ENCODE results near the gene PDP2.

Gene PDP2

DNA sequence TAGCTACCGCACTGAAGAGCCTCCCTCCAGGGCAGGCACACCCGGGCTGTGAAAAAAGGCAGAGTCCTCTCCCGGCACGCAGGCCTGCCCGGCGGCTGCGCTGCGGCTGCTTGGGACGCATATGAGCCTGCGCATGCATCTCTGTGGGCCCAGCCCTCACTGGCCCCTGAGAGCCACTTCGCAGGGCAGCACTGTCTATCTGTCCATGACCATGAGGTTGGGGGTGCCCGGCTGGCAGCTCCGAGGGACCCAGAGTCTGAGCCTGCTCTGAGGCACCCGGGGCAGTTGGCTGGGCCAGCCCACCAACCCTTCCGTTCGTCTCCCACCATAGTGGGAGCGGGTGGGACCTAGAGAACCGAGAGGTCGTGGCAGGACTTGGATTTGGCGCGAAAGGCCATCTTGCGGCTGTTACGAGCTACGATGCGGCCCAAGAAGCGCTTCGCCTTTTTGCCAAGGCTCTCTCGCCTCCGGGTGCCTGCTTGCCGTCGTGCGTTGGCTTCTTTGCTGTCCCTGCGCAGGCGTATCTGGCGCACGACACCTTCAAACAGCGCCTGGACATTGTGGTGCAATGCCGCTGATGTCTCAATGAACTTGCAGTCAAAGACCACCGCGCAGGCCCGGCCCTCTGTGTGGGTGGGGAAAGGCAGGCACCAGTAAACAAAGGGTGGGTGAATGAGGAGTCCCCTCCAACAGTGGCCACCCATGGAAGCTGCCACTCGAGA is 41.6 kb downstream of the PDP2 start:
- TF ChIP-seq EZH2phosphoT487 (IDR thresholded peaks at IDR 0.05; ENCODE audit: borderline replicate concordance), result no peak
- TF ChIP-seq, protein P1, sequence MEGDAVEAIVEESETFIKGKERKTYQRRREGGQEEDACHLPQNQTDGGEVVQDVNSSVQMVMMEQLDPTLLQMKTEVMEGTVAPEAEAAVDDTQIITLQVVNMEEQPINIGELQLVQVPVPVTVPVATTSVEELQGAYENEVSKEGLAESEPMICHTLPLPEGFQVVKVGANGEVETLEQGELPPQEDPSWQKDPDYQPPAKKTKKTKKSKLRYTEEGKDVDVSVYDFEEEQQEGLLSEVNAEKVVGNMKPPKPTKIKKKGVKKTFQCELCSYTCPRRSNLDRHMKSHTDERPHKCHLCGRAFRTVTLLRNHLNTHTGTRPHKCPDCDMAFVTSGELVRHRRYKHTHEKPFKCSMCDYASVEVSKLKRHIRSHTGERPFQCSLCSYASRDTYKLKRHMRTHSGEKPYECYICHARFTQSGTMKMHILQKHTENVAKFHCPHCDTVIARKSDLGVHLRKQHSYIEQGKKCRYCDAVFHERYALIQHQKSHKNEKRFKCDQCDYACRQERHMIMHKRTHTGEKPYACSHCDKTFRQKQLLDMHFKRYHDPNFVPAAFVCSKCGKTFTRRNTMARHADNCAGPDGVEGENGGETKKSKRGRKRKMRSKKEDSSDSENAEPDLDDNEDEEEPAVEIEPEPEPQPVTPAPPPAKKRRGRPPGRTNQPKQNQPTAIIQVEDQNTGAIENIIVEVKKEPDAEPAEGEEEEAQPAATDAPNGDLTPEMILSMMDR (conservative IDR thresholded peaks at IDR 0.05; ENCODE audit: low read length), result no peak
- Histone ChIP-seq H3K4me1 (ENCODE audit: insufficient read depth, low read length, poor library complexity, severe bottlenecking) (no peaks in the 10 kb centered on the region), H3K36me3 (ENCODE audit: insufficient read depth, low read length) (no peaks in the 10 kb centered on the region), H3K79me2 (ENCODE audit: insufficient read depth, low read length) (no peaks in the 10 kb centered on the region), H3K9ac (ENCODE audit: low read depth, low read length, poor library complexity, severe bottlenecking) (no peak overlapping the region), H4K20me1 (ENCODE audit: insufficient read depth, low read length, poor library complexity, severe bottlenecking) (no peaks in the 10 kb centered on the region), H3K9me2 (replicated peaks; ENCODE audit: low read depth, low read length) (no peaks in the 10 kb centered on the region), H2AFZ (ENCODE audit: low read length) (no peak overlapping the region), H3K4me3 (ENCODE audit: low read length, poor library complexity, severe bottlenecking) (no peak overlapping the region), H3K27me3 (ENCODE audit: insufficient read depth, low read length, poor library complexity, severe bottlenecking) (no peaks in the 10 kb centered on the region), H3K4me2 (ENCODE audit: low read depth, low read length, poor library complexity, severe bottlenecking) (no peak overlapping the region), H3F3A (ENCODE audit: low read depth) (no peaks in the 10 kb centered on the region), H3K9me3 (ENCODE audit: insufficient read depth, low read depth, low read length) (no peaks in the 10 kb centered on the region)

DNA sequence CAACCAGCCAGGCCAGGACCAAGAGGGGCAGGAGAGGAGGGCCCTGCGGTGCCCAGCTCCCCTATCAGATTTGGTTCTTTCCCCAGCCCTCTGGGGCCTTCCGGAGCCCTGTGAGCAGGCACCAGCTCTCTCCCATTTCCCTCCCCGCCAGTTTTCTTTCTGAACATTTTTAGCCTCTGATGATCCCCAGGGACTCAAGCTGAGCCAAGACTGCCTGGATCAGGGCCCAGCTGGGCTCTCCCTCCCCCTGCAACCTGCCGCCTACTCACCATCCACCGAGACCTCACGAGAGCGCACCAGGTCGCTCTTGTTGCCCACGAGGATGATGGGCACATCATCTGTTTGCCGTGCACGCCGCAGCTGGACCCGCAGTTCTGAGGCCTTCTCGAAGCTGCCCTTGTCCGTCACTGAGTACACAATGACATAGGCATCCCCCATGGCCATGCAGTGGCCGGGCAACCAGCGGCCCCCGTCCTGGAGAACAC is 43.0 kb downstream of the PDP2 start:
- H3K4me2 ChIP-seq (ENCODE audit: low read depth, low read length, poor library complexity, severe bottlenecking), result no peak overlapping the region

DNA sequence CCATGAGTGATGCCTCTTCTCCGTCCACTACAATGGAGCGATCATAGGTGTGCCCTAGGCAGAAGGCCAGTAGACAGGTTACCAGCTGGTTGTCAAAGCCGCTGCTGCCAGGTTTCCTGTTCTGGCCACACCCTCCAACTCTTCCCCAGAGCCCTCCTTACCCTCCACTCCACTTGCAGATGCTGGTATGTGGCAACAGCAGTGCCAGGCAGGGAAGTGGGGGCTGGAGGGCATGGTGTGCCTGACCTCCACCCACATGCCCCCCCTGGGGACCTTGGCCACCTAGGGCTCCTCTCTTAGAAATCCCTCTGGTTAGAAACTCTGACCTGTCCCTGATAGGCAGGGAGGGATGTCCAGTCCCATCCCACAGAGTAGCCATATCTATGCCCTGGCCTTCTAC is 43.6 kb downstream of the PDP2 start:
- H3K9me2 ChIP-seq (replicated peaks; ENCODE audit: low read depth, low read length), result no peaks in the 10 kb centered on the region
- H3K27me3 ChIP-seq (ENCODE audit: insufficient read depth, low read length, poor library complexity, severe bottlenecking), result no peaks in the 10 kb centered on the region
- no peak for TF ChIP-seq EZH2phosphoT487 (IDR thresholded peaks at IDR 0.05; ENCODE audit: borderline replicate concordance)
- TF ChIP-seq, protein P1 (conservative IDR thresholded peaks at IDR 0.05; ENCODE audit: low read length), result no peak
- H3K4me3 ChIP-seq (ENCODE audit: low read length, poor library complexity, severe bottlenecking), result no peak overlapping the region
- H4K20me1 ChIP-seq (ENCODE audit: insufficient read depth, low read length, poor library complexity, severe bottlenecking), result no peaks in the 10 kb centered on the region
- no peaks in the 10 kb centered on the region for H3K4me1 ChIP-seq (ENCODE audit: insufficient read depth, low read length, poor library complexity, severe bottlenecking)
- H3F3A ChIP-seq (ENCODE audit: low read depth), result no peaks in the 10 kb centered on the region
- H3K36me3 ChIP-seq (ENCODE audit: insufficient read depth, low read length), result no peaks in the 10 kb centered on the region
- H2AFZ ChIP-seq (ENCODE audit: low read length), result no peak overlapping the region
- no peaks in the 10 kb centered on the region for H3K79me2 ChIP-seq (ENCODE audit: insufficient read depth, low read length)
- H3K9me3 ChIP-seq (ENCODE audit: insufficient read depth, low read depth, low read length), result no peaks in the 10 kb centered on the region
- no peak overlapping the region for H3K4me2 ChIP-seq (ENCODE audit: low read depth, low read length, poor library complexity, severe bottlenecking)
- H3K9ac ChIP-seq (ENCODE audit: low read depth, low read length, poor library complexity, severe bottlenecking), result no peak overlapping the region

More for the DNA sequence above, 43.0 kb downstream of the PDP2 start:
- H3K27me3 ChIP-seq (ENCODE audit: insufficient read depth, low read length, poor library complexity, severe bottlenecking), result no peaks in the 10 kb centered on the region
- no peak for TF ChIP-seq EZH2phosphoT487 (IDR thresholded peaks at IDR 0.05; ENCODE audit: borderline replicate concordance)
- TF ChIP-seq, protein P1 (conservative IDR thresholded peaks at IDR 0.05; ENCODE audit: low read length), result no peak
- H4K20me1 ChIP-seq (ENCODE audit: insufficient read depth, low read length, poor library complexity, severe bottlenecking), result no peaks in the 10 kb centered on the region
- H3K36me3 ChIP-seq (ENCODE audit: insufficient read depth, low read length), result no peaks in the 10 kb centered on the region
- H3K4me3 ChIP-seq (ENCODE audit: low read length, poor library complexity, severe bottlenecking), result no peak overlapping the region
- no peak overlapping the region for H2AFZ ChIP-seq (ENCODE audit: low read length)
- no peaks in the 10 kb centered on the region for H3K9me3 ChIP-seq (ENCODE audit: insufficient read depth, low read depth, low read length)
- H3K4me1 ChIP-seq (ENCODE audit: insufficient read depth, low read length, poor library complexity, severe bottlenecking), result no peaks in the 10 kb centered on the region
- no peaks in the 10 kb centered on the region for H3F3A ChIP-seq (ENCODE audit: low read depth)
- no peak overlapping the region for H3K9ac ChIP-seq (ENCODE audit: low read depth, low read length, poor library complexity, severe bottlenecking)
- H3K9me2 ChIP-seq (replicated peaks; ENCODE audit: low read depth, low read length), result no peaks in the 10 kb centered on the region
- H3K79me2 ChIP-seq (ENCODE audit: insufficient read depth, low read length), result no peaks in the 10 kb centered on the region

All from Loucy (cell line).